ENCODE measurements around the gene NDFIP2. TPM values are rescaled to one million over a fixed set of nuclear protein-coding genes. Genes with fewer than 3 reads are reported as not detected.

The NDFIP2 gene
- total RNA-seq, 1 donor from 2014 or later = 30.4 TPM

- Mint-ChIP-seq H3K4me3 (ENCODE audit: unreplicated experiment) (no peak overlapping the region), H3K36me3 (ENCODE audit: low read depth, unreplicated experiment) (no peaks in the 10 kb centered on the region), H3K4me1 (ENCODE audit: unreplicated experiment) (no peaks in the 10 kb centered on the region), H3K9me3 (ENCODE audit: unreplicated experiment) (no peaks in the 10 kb centered on the region), H3K27me3 (ENCODE audit: unreplicated experiment) (no peaks in the 10 kb centered on the region), H3K27ac (ENCODE audit: unreplicated experiment) (no peak overlapping the region)
- no peak for TF ChIP-seq CTCF (IDR thresholded peaks at IDR 0.05; ENCODE audit: unreplicated experiment)
- DNase-seq (ENCODE audit: low spot score) = no peak
These were observed 46.7 kb downstream of the NDFIP2 start for GRCh38 chr13:79527698-79528097.

GRCh38 chr13:79528356-79528755 is 47.4 kb downstream of the NDFIP2 start:
- DNase-seq (ENCODE audit: low spot score) = no peak
- no peak for TF ChIP-seq CTCF (IDR thresholded peaks at IDR 0.05; ENCODE audit: unreplicated experiment)
- H3K36me3 Mint-ChIP-seq (ENCODE audit: low read depth, unreplicated experiment) = no peaks in the 10 kb centered on the region
- no peaks in the 10 kb centered on the region for H3K27me3 Mint-ChIP-seq (ENCODE audit: unreplicated experiment)
- H3K4me3 Mint-ChIP-seq (ENCODE audit: unreplicated experiment) = no peak overlapping the region
- no peak overlapping the region for H3K27ac Mint-ChIP-seq (ENCODE audit: unreplicated experiment)
- no peaks in the 10 kb centered on the region for H3K4me1 Mint-ChIP-seq (ENCODE audit: unreplicated experiment)
- no peaks in the 10 kb centered on the region for H3K9me3 Mint-ChIP-seq (ENCODE audit: unreplicated experiment)

- no peaks in the 10 kb centered on the region for H3K27me3 Mint-ChIP-seq (ENCODE audit: unreplicated experiment)
- no peaks in the 10 kb centered on the region for H3K4me1 Mint-ChIP-seq (ENCODE audit: unreplicated experiment)
- no peak overlapping the region for H3K4me3 Mint-ChIP-seq (ENCODE audit: unreplicated experiment)
- H3K36me3 Mint-ChIP-seq (ENCODE audit: low read depth, unreplicated experiment) = no peaks in the 10 kb centered on the region
- no peak for TF ChIP-seq CTCF (IDR thresholded peaks at IDR 0.05; ENCODE audit: unreplicated experiment)
- H3K27ac Mint-ChIP-seq (ENCODE audit: unreplicated experiment) = no peak overlapping the region
- no peaks in the 10 kb centered on the region for H3K9me3 Mint-ChIP-seq (ENCODE audit: unreplicated experiment)
- DNase-seq (ENCODE audit: low spot score) = no peak
These were observed 47.8 kb downstream of the NDFIP2 start for GRCh38 chr13:79528759-79529191.

- TF ChIP-seq CTCF (IDR thresholded peaks at IDR 0.05; ENCODE audit: unreplicated experiment) = no peak
- H3K27ac Mint-ChIP-seq (ENCODE audit: unreplicated experiment) = no peak overlapping the region
- no peaks in the 10 kb centered on the region for H3K9me3 Mint-ChIP-seq (ENCODE audit: unreplicated experiment)
- no peak for DNase-seq (ENCODE audit: low spot score)
- H3K4me1 Mint-ChIP-seq (ENCODE audit: unreplicated experiment) = no peaks in the 10 kb centered on the region
- no peak overlapping the region for H3K4me3 Mint-ChIP-seq (ENCODE audit: unreplicated experiment)
- H3K27me3 Mint-ChIP-seq (ENCODE audit: unreplicated experiment) = no peaks in the 10 kb centered on the region
- no peaks in the 10 kb centered on the region for H3K36me3 Mint-ChIP-seq (ENCODE audit: low read depth, unreplicated experiment)
These were observed 48.9 kb downstream of the NDFIP2 start for GRCh38 chr13:79529817-79530216.

- no peaks in the 10 kb centered on the region for H3K36me3 Mint-ChIP-seq (ENCODE audit: low read depth, unreplicated experiment)
These were observed 49.3 kb downstream of the NDFIP2 start for GRCh38 chr13:79530270-79530669.

More at GRCh38 chr13:79530270-79530669, 49.3 kb downstream of the NDFIP2 start:
- no peak overlapping the region for H3K27ac Mint-ChIP-seq (ENCODE audit: unreplicated experiment)
- no peak for TF ChIP-seq CTCF (IDR thresholded peaks at IDR 0.05; ENCODE audit: unreplicated experiment)
- no peak overlapping the region for H3K4me3 Mint-ChIP-seq (ENCODE audit: unreplicated experiment)
- no peaks in the 10 kb centered on the region for H3K27me3 Mint-ChIP-seq (ENCODE audit: unreplicated experiment)
- no peak for DNase-seq (ENCODE audit: low spot score)
- no peaks in the 10 kb centered on the region for H3K4me1 Mint-ChIP-seq (ENCODE audit: unreplicated experiment)
- no peaks in the 10 kb centered on the region for H3K9me3 Mint-ChIP-seq (ENCODE audit: unreplicated experiment)
